ENCODE data around the gene TMEM208.

Gene TMEM208

DNA sequence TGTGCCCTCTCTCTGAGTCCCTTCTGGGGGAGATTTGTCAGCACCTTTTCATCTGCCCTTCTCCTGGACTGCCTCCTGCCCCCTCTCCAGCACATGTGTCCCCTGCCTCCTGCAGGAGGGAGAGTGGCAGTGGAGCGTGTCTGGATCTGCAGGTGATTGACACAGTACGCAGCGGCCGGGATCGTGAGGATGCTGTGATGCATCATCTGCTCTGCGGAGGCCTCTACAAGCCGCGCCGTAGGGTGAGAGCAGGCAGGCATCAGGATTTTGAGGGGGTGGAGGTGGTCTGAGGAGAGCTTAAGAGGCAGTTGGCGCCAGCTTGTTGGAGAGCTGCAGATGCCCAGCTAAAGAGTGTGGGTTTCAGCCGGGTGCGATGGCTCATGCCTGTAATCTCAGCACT is 32.8 kb downstream of the TMEM208 start:
- H3K4me3 ChIP-seq (ENCODE audit: low read depth, low read length): no peak overlapping the region
- DNase-seq (ENCODE audit: low read depth): no peak
- TF ChIP-seq, protein P1, sequence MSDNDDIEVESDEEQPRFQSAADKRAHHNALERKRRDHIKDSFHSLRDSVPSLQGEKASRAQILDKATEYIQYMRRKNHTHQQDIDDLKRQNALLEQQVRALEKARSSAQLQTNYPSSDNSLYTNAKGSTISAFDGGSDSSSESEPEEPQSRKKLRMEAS (IDR thresholded peaks at IDR 0.05; ENCODE audit: low read depth, low read length): no peak
- TF ChIP-seq, protein P2, sequence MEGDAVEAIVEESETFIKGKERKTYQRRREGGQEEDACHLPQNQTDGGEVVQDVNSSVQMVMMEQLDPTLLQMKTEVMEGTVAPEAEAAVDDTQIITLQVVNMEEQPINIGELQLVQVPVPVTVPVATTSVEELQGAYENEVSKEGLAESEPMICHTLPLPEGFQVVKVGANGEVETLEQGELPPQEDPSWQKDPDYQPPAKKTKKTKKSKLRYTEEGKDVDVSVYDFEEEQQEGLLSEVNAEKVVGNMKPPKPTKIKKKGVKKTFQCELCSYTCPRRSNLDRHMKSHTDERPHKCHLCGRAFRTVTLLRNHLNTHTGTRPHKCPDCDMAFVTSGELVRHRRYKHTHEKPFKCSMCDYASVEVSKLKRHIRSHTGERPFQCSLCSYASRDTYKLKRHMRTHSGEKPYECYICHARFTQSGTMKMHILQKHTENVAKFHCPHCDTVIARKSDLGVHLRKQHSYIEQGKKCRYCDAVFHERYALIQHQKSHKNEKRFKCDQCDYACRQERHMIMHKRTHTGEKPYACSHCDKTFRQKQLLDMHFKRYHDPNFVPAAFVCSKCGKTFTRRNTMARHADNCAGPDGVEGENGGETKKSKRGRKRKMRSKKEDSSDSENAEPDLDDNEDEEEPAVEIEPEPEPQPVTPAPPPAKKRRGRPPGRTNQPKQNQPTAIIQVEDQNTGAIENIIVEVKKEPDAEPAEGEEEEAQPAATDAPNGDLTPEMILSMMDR (IDR thresholded peaks at IDR 0.05; ENCODE audit: low read depth, low read length): no peak
- TF ChIP-seq POLR2A (IDR thresholded peaks at IDR 0.05; ENCODE audit: extremely low read depth, insufficient read length) (no peak), MYC (IDR thresholded peaks at IDR 0.05; ENCODE audit: low read depth, low read length) (no peak)

DNA sequence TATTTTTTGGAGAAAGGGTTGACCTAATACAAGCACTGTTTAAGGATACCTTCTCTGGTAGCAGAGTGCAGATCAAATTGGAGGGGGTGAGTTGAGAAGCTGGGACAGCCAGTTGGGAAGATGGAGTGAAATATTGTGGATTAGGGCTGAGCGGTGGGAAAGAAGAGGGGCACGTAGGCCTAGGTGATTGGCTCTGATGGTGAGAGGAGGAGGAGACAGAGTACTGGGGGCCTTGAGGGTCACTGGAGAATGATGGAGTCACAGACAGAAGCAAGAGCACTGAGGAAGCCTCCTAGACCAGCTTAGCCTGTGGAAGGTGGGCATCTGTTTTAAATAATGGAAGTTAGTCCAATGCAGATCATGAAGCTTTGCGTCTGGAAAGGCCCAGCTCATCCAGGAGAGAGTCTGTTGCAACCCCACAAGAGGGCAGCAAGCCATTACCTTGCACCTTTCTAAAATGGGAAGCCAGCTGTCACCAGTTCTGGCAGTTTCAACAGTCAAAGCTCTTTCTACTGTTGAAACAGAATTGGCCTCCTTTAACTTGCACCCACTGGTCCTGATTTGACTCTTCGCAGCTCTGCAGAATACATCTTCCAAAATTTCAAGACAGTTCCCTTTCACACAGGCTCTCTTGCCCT is 33.6 kb downstream of the TMEM208 start:
- DNase-seq (ENCODE audit: low read depth): peak; percentile 70
- TF ChIP-seq MYC (IDR thresholded peaks at IDR 0.05; ENCODE audit: low read depth, low read length): no peak
- TF ChIP-seq, protein P2 (IDR thresholded peaks at IDR 0.05; ENCODE audit: low read depth, low read length): peak; percentile 59
- H3K4me3 ChIP-seq (ENCODE audit: low read depth, low read length): no peak overlapping the region

DNA sequence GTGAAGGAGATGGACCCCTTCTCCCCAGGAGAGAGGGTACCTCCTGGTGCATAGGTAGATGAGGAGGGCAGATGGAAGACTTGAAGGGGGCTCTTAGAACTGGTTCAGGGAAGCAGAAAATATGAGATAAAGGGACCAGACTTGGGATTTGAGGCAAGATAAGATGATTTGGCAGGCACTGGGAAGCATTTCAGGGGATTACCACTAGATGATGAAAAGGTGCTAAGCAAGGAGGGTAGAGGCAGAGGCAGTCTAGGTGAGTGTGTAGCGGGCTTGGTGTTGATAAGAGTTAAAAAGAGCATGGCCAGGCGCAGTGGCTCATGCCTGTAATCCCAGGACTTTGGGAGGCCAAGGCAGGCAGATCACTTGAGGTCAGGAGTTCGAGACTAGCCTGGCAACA is 36.3 kb downstream of the TMEM208 start:
- DNase-seq (ENCODE audit: low read depth): no peak
- TF ChIP-seq, protein P1 (IDR thresholded peaks at IDR 0.05; ENCODE audit: low read depth, low read length): no peak
- TF ChIP-seq MYC (IDR thresholded peaks at IDR 0.05; ENCODE audit: low read depth, low read length) (no peak), POLR2A (IDR thresholded peaks at IDR 0.05; ENCODE audit: extremely low read depth, insufficient read length) (no peak)
- TF ChIP-seq, protein P2 (IDR thresholded peaks at IDR 0.05; ENCODE audit: low read depth, low read length): no peak
- no peak overlapping the region for H3K4me3 ChIP-seq (ENCODE audit: low read depth, low read length)

DNA sequence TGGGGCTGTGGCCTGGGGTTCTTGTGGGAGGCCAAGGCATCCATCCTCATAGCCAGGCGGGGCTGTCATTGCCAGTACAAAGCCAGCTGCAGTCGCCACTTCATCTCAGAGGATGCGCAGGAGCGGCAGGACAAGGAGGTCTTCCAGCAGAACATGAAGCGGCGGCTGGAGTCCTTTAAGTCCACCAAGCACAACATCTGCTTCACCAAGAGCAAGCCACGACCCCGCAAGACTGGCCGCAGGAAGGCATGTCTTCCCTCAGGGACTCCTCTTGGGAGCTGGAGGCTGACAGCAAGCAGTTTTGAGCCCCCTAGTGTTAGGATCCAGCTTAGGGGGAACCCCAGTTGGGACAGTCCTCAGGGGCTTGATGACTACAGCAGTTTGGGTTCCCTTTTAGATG is 37.3 kb downstream of the TMEM208 start:
- no peak for TF ChIP-seq POLR2A (IDR thresholded peaks at IDR 0.05; ENCODE audit: extremely low read depth, insufficient read length)
- TF ChIP-seq, protein P2 (IDR thresholded peaks at IDR 0.05; ENCODE audit: low read depth, low read length): peak; percentile 34
- DNase-seq (ENCODE audit: low read depth): peak; percentile 47
- H3K4me3 ChIP-seq (ENCODE audit: low read depth, low read length): no peak overlapping the region

DNA sequence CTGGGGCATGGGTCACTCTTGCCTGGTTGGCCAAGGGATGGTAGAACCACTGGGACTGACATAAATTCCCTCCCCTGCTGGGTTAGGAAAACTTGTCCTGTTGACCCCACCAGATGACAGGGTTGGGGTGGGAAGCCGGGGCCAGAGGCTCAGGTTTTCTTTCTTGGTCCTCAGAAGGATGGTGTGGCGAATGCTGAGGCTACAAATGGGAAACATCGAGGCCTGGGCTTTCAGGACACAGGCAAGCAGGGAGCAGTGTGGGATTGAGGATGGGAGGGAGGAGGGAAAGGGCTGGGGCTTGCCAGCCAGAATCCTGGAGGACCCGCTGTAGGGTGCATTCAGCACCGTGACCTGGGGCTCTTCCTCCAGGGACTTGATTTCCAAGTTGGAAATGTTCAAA is 37.9 kb downstream of the TMEM208 start:
- TF ChIP-seq, protein P2 (IDR thresholded peaks at IDR 0.05; ENCODE audit: low read depth, low read length): no peak
- no peak for TF ChIP-seq POLR2A (IDR thresholded peaks at IDR 0.05; ENCODE audit: extremely low read depth, insufficient read length)
- no peak for TF ChIP-seq MYC (IDR thresholded peaks at IDR 0.05; ENCODE audit: low read depth, low read length)
- TF ChIP-seq, protein P1 (IDR thresholded peaks at IDR 0.05; ENCODE audit: low read depth, low read length): no peak
- no peak for DNase-seq (ENCODE audit: low read depth)
- no peak overlapping the region for H3K4me3 ChIP-seq (ENCODE audit: low read depth, low read length)

DNA sequence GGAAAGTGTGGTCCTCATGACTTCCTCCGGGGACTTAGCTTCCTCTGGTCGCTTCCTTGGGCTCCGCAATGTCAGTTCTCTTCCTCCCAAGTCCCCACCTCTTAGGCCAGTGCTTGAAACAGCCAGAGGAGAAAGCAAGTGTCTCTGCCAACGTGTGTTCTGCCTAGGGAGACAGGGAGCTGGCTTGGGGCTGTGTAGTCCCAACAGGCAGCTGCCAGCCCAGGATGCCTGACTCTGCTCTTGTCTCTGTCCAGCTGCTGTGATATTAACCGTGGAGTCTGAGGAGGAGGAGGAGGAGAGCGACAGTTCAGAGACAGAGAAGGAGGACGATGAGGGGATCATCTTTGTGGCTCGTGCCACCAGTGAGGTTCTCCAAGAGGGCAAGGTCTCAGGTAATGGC is 38.9 kb downstream of the TMEM208 start:
- no peak overlapping the region for H3K4me3 ChIP-seq (ENCODE audit: low read depth, low read length)
- no peak for TF ChIP-seq MYC (IDR thresholded peaks at IDR 0.05; ENCODE audit: low read depth, low read length)
- TF ChIP-seq, protein P1 (IDR thresholded peaks at IDR 0.05; ENCODE audit: low read depth, low read length): no peak
- TF ChIP-seq POLR2A (IDR thresholded peaks at IDR 0.05; ENCODE audit: extremely low read depth, insufficient read length): no peak
- TF ChIP-seq, protein P2 (IDR thresholded peaks at IDR 0.05; ENCODE audit: low read depth, low read length): no peak
- DNase-seq (ENCODE audit: low read depth): no peak
